ENCODE results near the gene ELL2.

ELL2 gene

GRCh38 chr5:95989283-95990048 lies 27.8 kb upstream of the ELL2 start:
- TF ChIP-seq GATA2 (IDR thresholded peaks at IDR 0.05; ENCODE audit: low read depth, low read length) (no peak), GATA3 (IDR thresholded peaks at IDR 0.05; ENCODE audit: low read depth, low read length) (no peak)

- no peak for TF ChIP-seq GATA2 (IDR thresholded peaks at IDR 0.05; ENCODE audit: low read depth, low read length)
- TF ChIP-seq GATA3 (IDR thresholded peaks at IDR 0.05; ENCODE audit: low read depth, low read length) = no peak
These were observed 27.2 kb upstream of the ELL2 start for GRCh38 chr5:95988877-95989276.

- TF ChIP-seq GATA2 (IDR thresholded peaks at IDR 0.05; ENCODE audit: low read depth, low read length) (no peak), GATA3 (IDR thresholded peaks at IDR 0.05; ENCODE audit: low read depth, low read length) (no peak)
These were observed 26.4 kb upstream of the ELL2 start for GRCh38 chr5:95988094-95988493.

- TF ChIP-seq GATA2 (IDR thresholded peaks at IDR 0.05; ENCODE audit: low read depth, low read length) = no peak
- TF ChIP-seq GATA3 (IDR thresholded peaks at IDR 0.05; ENCODE audit: low read depth, low read length) = no peak
These were observed 25.4 kb upstream of the ELL2 start for GRCh38 chr5:95986937-95987520.

- no peak for TF ChIP-seq GATA2 (IDR thresholded peaks at IDR 0.05; ENCODE audit: low read depth, low read length)
- TF ChIP-seq GATA3 (IDR thresholded peaks at IDR 0.05; ENCODE audit: low read depth, low read length) = no peak
These were observed 24.4 kb upstream of the ELL2 start for GRCh38 chr5:95986001-95986400.

GRCh38 chr5:95985249-95985648 lies 23.6 kb upstream of the ELL2 start:
- no peak for TF ChIP-seq GATA3 (IDR thresholded peaks at IDR 0.05; ENCODE audit: low read depth, low read length)
- TF ChIP-seq GATA2 (IDR thresholded peaks at IDR 0.05; ENCODE audit: low read depth, low read length) = no peak

GRCh38 chr5:95984287-95984938 lies 22.8 kb upstream of the ELL2 start:
- TF ChIP-seq GATA3 (IDR thresholded peaks at IDR 0.05; ENCODE audit: low read depth, low read length) (no peak), GATA2 (IDR thresholded peaks at IDR 0.05; ENCODE audit: low read depth, low read length) (no peak)

GRCh38 chr5:95983509-95983908 lies 21.9 kb upstream of the ELL2 start:
- no peak for TF ChIP-seq GATA3 (IDR thresholded peaks at IDR 0.05; ENCODE audit: low read depth, low read length)
- TF ChIP-seq GATA2 (IDR thresholded peaks at IDR 0.05; ENCODE audit: low read depth, low read length) = no peak

GRCh38 chr5:95983080-95983479 lies 21.4 kb upstream of the ELL2 start:
- TF ChIP-seq GATA3 (IDR thresholded peaks at IDR 0.05; ENCODE audit: low read depth, low read length) (no peak), GATA2 (IDR thresholded peaks at IDR 0.05; ENCODE audit: low read depth, low read length) (no peak)

GRCh38 chr5:95976606-95977005 lies 15.0 kb upstream of the ELL2 start:
- TF ChIP-seq GATA2 (IDR thresholded peaks at IDR 0.05; ENCODE audit: low read depth, low read length) = no peak
- no peak for TF ChIP-seq GATA3 (IDR thresholded peaks at IDR 0.05; ENCODE audit: low read depth, low read length)

GRCh38 chr5:95975703-95976102 lies 14.1 kb upstream of the ELL2 start:
- no peak for TF ChIP-seq GATA2 (IDR thresholded peaks at IDR 0.05; ENCODE audit: low read depth, low read length)
- no peak for TF ChIP-seq GATA3 (IDR thresholded peaks at IDR 0.05; ENCODE audit: low read depth, low read length)

- no peak for TF ChIP-seq GATA2 (IDR thresholded peaks at IDR 0.05; ENCODE audit: low read depth, low read length)
- no peak for TF ChIP-seq GATA3 (IDR thresholded peaks at IDR 0.05; ENCODE audit: low read depth, low read length)
These were observed 12.2 kb upstream of the ELL2 start for GRCh38 chr5:95973793-95974325.

GRCh38 chr5:95972196-95972595 lies 10.5 kb upstream of the ELL2 start:
- TF ChIP-seq GATA2 (IDR thresholded peaks at IDR 0.05; ENCODE audit: low read depth, low read length) = no peak
- TF ChIP-seq GATA3 (IDR thresholded peaks at IDR 0.05; ENCODE audit: low read depth, low read length) = no peak

GRCh38 chr5:95970359-95970704 lies 8.7 kb upstream of the ELL2 start:
- no peak for TF ChIP-seq GATA2 (IDR thresholded peaks at IDR 0.05; ENCODE audit: low read depth, low read length)
- no peak for TF ChIP-seq GATA3 (IDR thresholded peaks at IDR 0.05; ENCODE audit: low read depth, low read length)

Measured in SH-SY5Y (cell line).